ENCODE data around the gene GLYATL3. TPM values are rescaled to one million over a fixed set of nuclear protein-coding genes. Genes with fewer than 3 reads are reported as not detected.

The GLYATL3 gene
- total RNA-seq, 4 donors from 2014 or later, result not detected

DNA sequence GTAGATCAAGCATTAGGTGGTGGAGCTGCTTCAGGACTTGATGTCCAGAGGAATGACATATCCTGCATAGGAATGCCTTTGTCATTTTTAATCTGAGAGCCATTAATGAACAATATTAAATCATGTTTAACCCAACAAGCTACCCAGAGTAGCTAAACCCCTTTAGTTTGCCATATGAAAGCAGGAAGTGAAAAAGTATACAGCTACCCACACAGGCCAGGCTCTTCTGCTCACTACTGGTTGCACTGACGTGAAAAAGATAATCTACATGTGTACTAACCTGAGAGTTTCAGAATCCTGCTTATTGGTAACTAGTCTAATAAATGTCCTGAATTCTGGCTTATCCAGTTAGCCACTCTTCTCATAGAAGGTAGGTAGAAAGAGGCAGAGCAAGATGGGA lies 19.9 kb downstream of the GLYATL3 start:
- intact Hi-C loops (cut with DNase I; ENCODE audit: low total_unique reads), result no loop called here
- no peak for DNase-seq
- Histone ChIP-seq H3K27me3 (no peaks in the 10 kb centered on the region), H3K4me1 (no peaks in the 10 kb centered on the region), H3K9me3 (no peaks in the 10 kb centered on the region), H3K27ac (no peak overlapping the region), H3K4me3 (no peak overlapping the region), H3K36me3 (no peaks in the 10 kb centered on the region)
- ATAC-seq, result no peak
- in situ Hi-C loops (cut with MboI; ENCODE audit: low sequenced_read_pairs in 4 of 4), result no loop called here
- TF ChIP-seq, protein P1, sequence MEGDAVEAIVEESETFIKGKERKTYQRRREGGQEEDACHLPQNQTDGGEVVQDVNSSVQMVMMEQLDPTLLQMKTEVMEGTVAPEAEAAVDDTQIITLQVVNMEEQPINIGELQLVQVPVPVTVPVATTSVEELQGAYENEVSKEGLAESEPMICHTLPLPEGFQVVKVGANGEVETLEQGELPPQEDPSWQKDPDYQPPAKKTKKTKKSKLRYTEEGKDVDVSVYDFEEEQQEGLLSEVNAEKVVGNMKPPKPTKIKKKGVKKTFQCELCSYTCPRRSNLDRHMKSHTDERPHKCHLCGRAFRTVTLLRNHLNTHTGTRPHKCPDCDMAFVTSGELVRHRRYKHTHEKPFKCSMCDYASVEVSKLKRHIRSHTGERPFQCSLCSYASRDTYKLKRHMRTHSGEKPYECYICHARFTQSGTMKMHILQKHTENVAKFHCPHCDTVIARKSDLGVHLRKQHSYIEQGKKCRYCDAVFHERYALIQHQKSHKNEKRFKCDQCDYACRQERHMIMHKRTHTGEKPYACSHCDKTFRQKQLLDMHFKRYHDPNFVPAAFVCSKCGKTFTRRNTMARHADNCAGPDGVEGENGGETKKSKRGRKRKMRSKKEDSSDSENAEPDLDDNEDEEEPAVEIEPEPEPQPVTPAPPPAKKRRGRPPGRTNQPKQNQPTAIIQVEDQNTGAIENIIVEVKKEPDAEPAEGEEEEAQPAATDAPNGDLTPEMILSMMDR (IDR thresholded peaks at IDR 0.05 in 4 of 5, conservative IDR thresholded peaks at IDR 0.05 in 1 of 5), result no peak
- TF ChIP-seq POLR2A (IDR thresholded peaks at IDR 0.05), result no peak

DNA sequence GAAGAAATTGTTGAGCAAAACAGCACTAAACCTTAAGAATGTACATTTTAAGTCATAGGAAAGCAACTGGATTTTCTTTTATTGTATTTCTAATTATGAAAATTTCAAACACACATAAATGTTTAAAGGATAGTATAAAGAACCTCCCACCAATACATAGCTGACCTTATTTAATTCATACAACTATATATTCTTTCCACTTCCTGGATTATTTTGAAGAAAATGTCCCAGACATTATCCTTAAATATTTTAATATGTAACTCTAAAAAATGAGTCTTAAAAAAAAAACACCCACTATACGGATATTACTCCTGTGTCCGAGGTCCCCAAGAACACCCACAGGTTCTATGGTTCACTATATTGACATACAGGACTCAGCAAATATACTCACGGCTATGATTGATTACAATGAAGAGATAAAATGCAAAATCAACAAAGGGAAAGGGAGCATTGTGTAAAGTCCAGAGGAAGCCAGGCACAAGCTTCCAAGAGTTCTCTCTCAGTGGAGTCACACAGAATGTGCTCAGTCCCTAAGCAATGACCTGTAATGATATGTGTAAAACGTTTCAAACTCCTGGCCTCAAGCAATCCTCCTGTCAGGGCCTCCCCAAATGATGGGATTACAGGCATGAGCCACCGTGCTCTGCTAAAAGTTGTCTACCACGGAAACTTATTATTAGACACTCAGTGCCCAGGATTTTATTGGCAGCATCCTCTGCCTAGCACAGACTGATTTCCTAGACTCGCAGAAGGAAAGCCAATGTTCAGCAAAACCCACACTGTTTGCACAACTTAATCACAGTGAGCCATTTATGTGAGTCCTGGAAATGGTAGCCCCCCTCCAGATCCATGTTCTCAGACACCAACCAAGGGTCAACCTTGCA lies 23.2 kb downstream of the GLYATL3 start:
- H3K36me3 ChIP-seq, result no peaks in the 10 kb centered on the region
- H3K27ac ChIP-seq, result no peak overlapping the region
- H3K4me1 ChIP-seq, result no peaks in the 10 kb centered on the region
- no peaks in the 10 kb centered on the region for H3K9me3 ChIP-seq
- H3K27me3 ChIP-seq, result no peaks in the 10 kb centered on the region
- DNase-seq (no peak), ATAC-seq (no peak)
- intact Hi-C loops (cut with DNase I; ENCODE audit: low total_unique reads) (no loop called here), in situ Hi-C loops (cut with MboI; ENCODE audit: low sequenced_read_pairs in 4 of 4) (no loop called here)
- H3K4me3 ChIP-seq, result no peak overlapping the region
- TF ChIP-seq, protein P1 (IDR thresholded peaks at IDR 0.05 in 4 of 5, conservative IDR thresholded peaks at IDR 0.05 in 1 of 5), result no peak
- no peak for TF ChIP-seq POLR2A (IDR thresholded peaks at IDR 0.05)

DNA sequence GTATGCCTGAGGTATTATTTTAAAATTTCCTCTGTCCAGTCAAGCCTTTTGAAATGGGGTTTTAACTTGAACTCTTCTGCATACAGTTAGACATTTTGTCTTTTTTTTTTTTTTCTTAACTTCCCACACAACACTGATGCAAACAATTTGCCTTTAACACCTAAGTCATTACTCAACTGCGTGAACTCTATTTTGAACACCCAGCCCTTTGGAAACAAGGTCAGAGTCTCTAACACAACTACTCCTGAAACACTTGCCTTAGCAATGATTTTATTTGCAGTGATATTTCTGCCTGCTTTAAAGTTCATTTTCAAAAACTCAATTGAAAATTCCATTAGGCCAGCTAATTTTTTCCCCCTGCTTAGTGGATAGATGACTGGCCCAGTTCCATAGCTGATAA lies 24.2 kb downstream of the GLYATL3 start:
- TF ChIP-seq POLR2A (IDR thresholded peaks at IDR 0.05), result no peak
- DNase-seq (no peak), ATAC-seq (no peak)
- no peak overlapping the region for H3K27ac ChIP-seq
- H3K27me3 ChIP-seq, result no peaks in the 10 kb centered on the region
- in situ Hi-C loops (cut with MboI; ENCODE audit: low sequenced_read_pairs in 4 of 4) (no loop called here), intact Hi-C loops (cut with DNase I; ENCODE audit: low total_unique reads) (no loop called here)
- no peaks in the 10 kb centered on the region for H3K36me3 ChIP-seq
- no peak overlapping the region for H3K4me3 ChIP-seq
- no peaks in the 10 kb centered on the region for H3K9me3 ChIP-seq
- H3K4me1 ChIP-seq, result no peaks in the 10 kb centered on the region

DNA sequence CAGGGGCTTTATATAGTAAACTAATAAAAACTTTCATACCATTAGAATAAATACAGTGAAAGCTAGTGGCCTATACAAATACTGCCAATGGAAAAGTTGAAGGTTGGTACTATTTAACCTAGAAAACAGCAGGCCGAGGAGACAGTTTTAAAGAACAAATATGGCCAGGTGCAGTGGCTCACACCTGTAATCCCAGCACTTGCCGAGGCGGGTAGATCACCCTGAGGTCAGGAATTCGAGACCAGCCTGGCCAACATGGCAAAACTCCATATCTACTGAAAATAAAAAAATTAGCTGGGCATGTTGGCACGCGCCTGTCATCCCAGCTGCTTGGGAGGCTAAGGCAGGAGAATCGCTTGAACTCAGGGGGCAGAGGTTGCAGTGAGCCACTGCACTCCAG lies 24.8 kb downstream of the GLYATL3 start:
- no peak overlapping the region for H3K4me3 ChIP-seq
- intact Hi-C loops (cut with DNase I; ENCODE audit: low total_unique reads), result no loop called here

DNA sequence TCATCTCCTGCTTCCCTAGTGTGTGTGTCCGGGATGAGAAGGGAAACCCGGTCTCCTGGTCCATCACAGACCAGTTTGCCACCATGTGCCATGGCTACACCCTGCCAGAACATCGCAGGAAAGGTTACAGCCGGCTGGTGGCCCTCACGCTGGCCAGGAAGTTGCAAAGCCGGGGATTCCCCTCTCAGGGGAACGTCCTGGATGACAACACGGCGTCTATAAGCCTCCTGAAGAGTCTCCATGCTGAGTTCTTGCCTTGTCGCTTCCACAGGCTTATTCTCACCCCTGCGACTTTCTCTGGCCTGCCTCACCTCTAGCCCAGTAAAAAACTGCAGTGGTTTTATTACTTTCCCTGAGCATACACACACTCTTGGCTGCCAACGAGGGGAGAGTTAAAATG lies 26.9 kb downstream of the GLYATL3 start:
- Histone ChIP-seq H3K4me3 (no peak overlapping the region), H3K27ac (no peak overlapping the region), H3K27me3 (no peaks in the 10 kb centered on the region), H3K36me3 (no peaks in the 10 kb centered on the region), H3K9me3 (no peaks in the 10 kb centered on the region), H3K4me1 (no peaks in the 10 kb centered on the region)
- no peak for DNase-seq
- no peak for TF ChIP-seq POLR2A (IDR thresholded peaks at IDR 0.05)
- TF ChIP-seq, protein P1 (IDR thresholded peaks at IDR 0.05 in 4 of 5, conservative IDR thresholded peaks at IDR 0.05 in 1 of 5), result no peak
- in situ Hi-C loops (cut with MboI; ENCODE audit: low sequenced_read_pairs in 4 of 4), result loop anchor here in 1 of 4 donors (25.0 kb wide), 1 partner anchor 311 kb away; no protein-coding TSS in a partner anchor
- ATAC-seq, result no peak
- intact Hi-C loops (cut with DNase I; ENCODE audit: low total_unique reads), result no loop called here

More for the DNA sequence above, 24.8 kb downstream of the GLYATL3 start:
- no peaks in the 10 kb centered on the region for H3K9me3 ChIP-seq
- H3K36me3 ChIP-seq, result no peaks in the 10 kb centered on the region
- TF ChIP-seq, protein P1 (IDR thresholded peaks at IDR 0.05 in 4 of 5, conservative IDR thresholded peaks at IDR 0.05 in 1 of 5), result no peak
- no peak for TF ChIP-seq POLR2A (IDR thresholded peaks at IDR 0.05)
- no peak overlapping the region for H3K27ac ChIP-seq
- no peak for DNase-seq
- H3K4me1 ChIP-seq, result no peaks in the 10 kb centered on the region
- no peaks in the 10 kb centered on the region for H3K27me3 ChIP-seq
- in situ Hi-C loops (cut with MboI; ENCODE audit: low sequenced_read_pairs in 4 of 4), result no loop called here
- ATAC-seq, result no peak
